ENCODE data around the gene UNC80.

The UNC80 gene

GRCh38 chr2:209771474-209772289, at the start of gene UNC80:
UNC80 (plus strand) TSS chr2:209771832; CDS start chr2:209772073, 241 bp downstream.
- Mint-ChIP-seq H3K36me3 (ENCODE audit: insufficient read depth) (peaks cover 2% of the 10 kb centered on the region), H3K27me3 (peaks cover 68% of the 10 kb centered on the region), H3K9me3 (no peaks in the 10 kb centered on the region), H3K27ac (ENCODE audit: low read depth) (no peak within 1 kb of the TSS), H3K4me3 (no peak within 1 kb of the TSS), H3K4me1 (no peaks in the 10 kb centered on the region)
- no peak for ATAC-seq (replicated peaks; ENCODE audit: extremely low read depth, poor library complexity, severe bottlenecking)
- no peak for DNase-seq (ENCODE audit: low spot score in 2 of 2)

- no peak for ATAC-seq (replicated peaks; ENCODE audit: extremely low read depth, poor library complexity, severe bottlenecking)
These were observed 45.3 kb upstream of the UNC80 start for GRCh38 chr2:209726311-209726710.

DNA sequence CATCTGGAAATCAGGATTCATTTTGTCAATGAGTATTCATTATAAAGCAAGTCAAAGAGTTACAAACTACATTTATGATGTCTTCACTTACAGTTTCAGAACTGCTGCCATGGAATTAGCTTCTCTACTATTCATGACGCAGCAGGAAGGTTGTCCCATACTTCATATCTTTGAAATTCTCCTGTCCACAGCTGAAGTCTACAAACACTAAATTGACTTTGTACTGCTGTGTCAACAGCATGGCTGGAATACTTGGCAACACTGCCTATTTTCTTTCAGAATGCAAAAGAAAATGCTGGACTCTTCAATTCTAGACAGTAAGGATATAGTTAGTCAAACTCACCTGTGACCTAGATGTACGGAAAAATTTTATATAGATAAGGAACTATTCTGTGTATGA, 44.6 kb upstream of the UNC80 start:
- no peaks in the 10 kb centered on the region for H3K4me1 Mint-ChIP-seq
- no peaks in the 10 kb centered on the region for H3K36me3 Mint-ChIP-seq (ENCODE audit: insufficient read depth)
- H3K27me3 Mint-ChIP-seq, result no peaks in the 10 kb centered on the region
- DNase-seq (ENCODE audit: low spot score in 2 of 2), result no peak
- H3K27ac Mint-ChIP-seq (ENCODE audit: low read depth), result no peak overlapping the region
- H3K4me3 Mint-ChIP-seq, result no peak overlapping the region
- no peak for ATAC-seq (replicated peaks; ENCODE audit: extremely low read depth, poor library complexity, severe bottlenecking)
- H3K9me3 Mint-ChIP-seq, result peaks cover 10% of the 10 kb centered on the region

More at GRCh38 chr2:209726311-209726710, 45.3 kb upstream of the UNC80 start:
- DNase-seq (ENCODE audit: low spot score in 2 of 2), result no peak
- Mint-ChIP-seq H3K27ac (ENCODE audit: low read depth) (no peak overlapping the region), H3K4me1 (no peaks in the 10 kb centered on the region), H3K36me3 (ENCODE audit: insufficient read depth) (no peaks in the 10 kb centered on the region), H3K27me3 (no peaks in the 10 kb centered on the region), H3K4me3 (no peak overlapping the region), H3K9me3 (peaks cover 10% of the 10 kb centered on the region)

- Mint-ChIP-seq H3K4me1 (no peaks in the 10 kb centered on the region), H3K27me3 (no peaks in the 10 kb centered on the region), H3K9me3 (no peaks in the 10 kb centered on the region), H3K36me3 (ENCODE audit: insufficient read depth) (no peaks in the 10 kb centered on the region), H3K4me3 (no peak overlapping the region), H3K27ac (ENCODE audit: low read depth) (no peak overlapping the region)
- DNase-seq (ENCODE audit: low spot score in 2 of 2) (no peak), ATAC-seq (replicated peaks; ENCODE audit: extremely low read depth, poor library complexity, severe bottlenecking) (no peak)
These were observed 36.8 kb upstream of the UNC80 start for GRCh38 chr2:209734805-209735204.

DNA sequence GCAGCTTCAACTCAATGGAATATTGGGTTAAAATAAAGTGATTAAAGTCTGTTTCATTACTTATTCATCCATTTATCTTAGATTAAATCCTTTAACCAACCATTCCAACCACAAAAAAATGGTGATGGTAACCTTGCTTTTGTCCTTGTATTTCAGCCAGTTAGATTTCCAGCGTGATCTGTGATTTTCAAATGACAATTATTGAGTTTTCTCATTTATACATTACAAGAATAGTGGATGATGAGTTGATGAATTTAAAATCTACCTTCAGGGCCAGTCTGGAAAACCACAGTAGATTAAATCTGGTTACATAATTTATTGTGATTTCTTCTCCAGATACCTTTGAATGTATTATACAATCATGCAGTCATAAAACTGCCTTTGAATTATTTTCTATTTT, 29.7 kb upstream of the UNC80 start:
- Mint-ChIP-seq H3K36me3 (ENCODE audit: insufficient read depth) (no peaks in the 10 kb centered on the region), H3K27me3 (no peaks in the 10 kb centered on the region), H3K27ac (ENCODE audit: low read depth) (no peak overlapping the region), H3K4me3 (no peak overlapping the region), H3K9me3 (peaks cover 6% of the 10 kb centered on the region), H3K4me1 (no peaks in the 10 kb centered on the region)
- ATAC-seq (replicated peaks; ENCODE audit: extremely low read depth, poor library complexity, severe bottlenecking), result no peak
- no peak for DNase-seq (ENCODE audit: low spot score in 2 of 2)

DNA sequence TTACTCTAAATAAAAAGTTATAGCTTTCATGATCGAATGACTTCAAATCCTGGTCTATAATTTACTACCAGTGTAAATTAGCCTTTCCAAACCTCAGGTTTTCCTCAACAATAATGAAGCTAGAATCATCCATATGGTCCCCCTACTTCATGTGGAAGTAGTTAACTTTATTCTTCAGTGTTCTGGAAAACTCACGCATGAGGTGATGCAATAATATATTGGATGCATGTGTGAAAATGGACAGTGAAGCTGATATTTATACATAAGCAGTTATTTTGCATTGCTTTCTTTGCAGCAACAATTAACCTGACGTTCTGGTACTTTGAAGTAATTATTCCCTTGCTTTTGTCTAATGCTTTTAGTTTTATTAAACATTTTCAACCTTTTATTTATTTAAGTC, 18.6 kb upstream of the UNC80 start:
- Mint-ChIP-seq H3K4me1 (no peaks in the 10 kb centered on the region), H3K27me3 (peaks cover 44% of the 10 kb centered on the region), H3K36me3 (ENCODE audit: insufficient read depth) (no peaks in the 10 kb centered on the region), H3K9me3 (peaks cover 5% of the 10 kb centered on the region), H3K4me3 (no peak overlapping the region), H3K27ac (ENCODE audit: low read depth) (no peak overlapping the region)
- ATAC-seq (replicated peaks; ENCODE audit: extremely low read depth, poor library complexity, severe bottlenecking), result no peak
- DNase-seq (ENCODE audit: low spot score in 2 of 2), result no peak

DNA sequence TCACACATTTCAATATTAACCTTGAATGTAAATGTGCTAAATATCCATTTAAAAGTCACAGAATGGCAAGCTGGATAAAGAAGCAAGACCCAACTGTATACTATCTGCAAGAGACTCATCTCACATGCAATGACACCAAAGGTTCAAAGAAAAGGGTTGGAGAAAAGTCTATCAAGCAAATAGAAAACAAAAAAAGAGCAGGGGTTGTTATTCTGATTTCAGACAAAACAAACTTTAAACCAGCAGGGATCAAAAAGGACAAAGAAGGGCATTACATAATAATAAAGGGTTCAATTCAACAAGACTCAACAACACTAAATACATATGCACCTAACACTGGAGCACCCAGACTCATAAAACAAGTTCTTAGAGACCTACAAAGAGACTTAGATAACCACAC, 14.5 kb upstream of the UNC80 start:
- no peak for ATAC-seq (replicated peaks; ENCODE audit: extremely low read depth, poor library complexity, severe bottlenecking)

DNA sequence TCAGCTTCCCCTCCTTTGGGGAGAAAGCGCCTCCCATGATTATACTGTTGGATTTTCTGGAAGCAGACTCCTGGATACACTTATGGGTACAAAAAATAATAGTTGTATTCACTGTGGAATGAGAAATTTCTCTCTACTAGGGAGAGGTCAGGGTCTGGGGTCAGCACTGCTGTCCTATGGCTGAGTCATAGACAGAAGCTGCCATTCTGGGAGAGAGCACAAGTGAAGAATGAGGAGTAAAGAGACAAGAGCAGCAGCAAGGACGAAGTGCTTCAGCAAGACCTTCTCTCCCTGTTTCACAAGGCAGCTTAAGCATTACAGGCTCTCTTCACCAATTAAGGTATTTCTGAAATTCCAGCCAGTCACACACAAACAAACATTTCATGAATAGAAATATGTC, 10.1 kb upstream of the UNC80 start:
- ATAC-seq (replicated peaks; ENCODE audit: extremely low read depth, poor library complexity, severe bottlenecking) (no peak), DNase-seq (ENCODE audit: low spot score in 2 of 2) (no peak)
- Mint-ChIP-seq H3K9me3 (peaks cover 8% of the 10 kb centered on the region), H3K36me3 (ENCODE audit: insufficient read depth) (no peaks in the 10 kb centered on the region), H3K27me3 (peaks cover 20% of the 10 kb centered on the region), H3K4me1 (no peaks in the 10 kb centered on the region), H3K4me3 (no peak overlapping the region), H3K27ac (ENCODE audit: low read depth) (no peak overlapping the region)

More for the DNA sequence above, 14.5 kb upstream of the UNC80 start:
- H3K27ac Mint-ChIP-seq (ENCODE audit: low read depth), result no peak overlapping the region
- H3K27me3 Mint-ChIP-seq, result peaks cover 50% of the 10 kb centered on the region
- DNase-seq (ENCODE audit: low spot score in 2 of 2), result no peak
- no peak overlapping the region for H3K4me3 Mint-ChIP-seq
- no peaks in the 10 kb centered on the region for H3K4me1 Mint-ChIP-seq
- no peaks in the 10 kb centered on the region for H3K36me3 Mint-ChIP-seq (ENCODE audit: insufficient read depth)
- H3K9me3 Mint-ChIP-seq, result peaks cover 8% of the 10 kb centered on the region

DNA sequence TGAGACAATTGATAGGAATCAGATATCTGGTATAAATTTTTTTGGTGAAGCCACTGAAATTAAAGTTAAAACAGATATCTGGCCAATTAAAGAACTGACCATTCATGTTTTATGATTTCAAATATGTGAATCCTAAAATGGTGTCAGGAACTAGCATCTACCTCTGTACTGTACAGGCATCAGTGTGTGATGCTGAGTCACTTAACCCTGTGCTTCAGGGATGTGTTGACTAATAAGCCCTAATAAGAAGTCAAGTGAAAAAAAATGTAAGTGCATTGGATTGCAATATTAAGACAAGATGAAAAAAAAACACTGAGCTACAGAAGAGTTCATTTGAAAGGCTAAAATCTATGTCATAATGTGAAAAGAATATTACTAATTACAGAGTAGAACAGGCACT, 9.1 kb upstream of the UNC80 start:
- H3K9me3 Mint-ChIP-seq, result peaks cover 7% of the 10 kb centered on the region
- peaks cover 13% of the 10 kb centered on the region for H3K27me3 Mint-ChIP-seq
- no peak overlapping the region for H3K27ac Mint-ChIP-seq (ENCODE audit: low read depth)
- DNase-seq (ENCODE audit: low spot score in 2 of 2), result no peak
- ATAC-seq (replicated peaks; ENCODE audit: extremely low read depth, poor library complexity, severe bottlenecking), result no peak
- H3K36me3 Mint-ChIP-seq (ENCODE audit: insufficient read depth), result no peaks in the 10 kb centered on the region
- H3K4me3 Mint-ChIP-seq, result no peak overlapping the region
- no peaks in the 10 kb centered on the region for H3K4me1 Mint-ChIP-seq

DNA sequence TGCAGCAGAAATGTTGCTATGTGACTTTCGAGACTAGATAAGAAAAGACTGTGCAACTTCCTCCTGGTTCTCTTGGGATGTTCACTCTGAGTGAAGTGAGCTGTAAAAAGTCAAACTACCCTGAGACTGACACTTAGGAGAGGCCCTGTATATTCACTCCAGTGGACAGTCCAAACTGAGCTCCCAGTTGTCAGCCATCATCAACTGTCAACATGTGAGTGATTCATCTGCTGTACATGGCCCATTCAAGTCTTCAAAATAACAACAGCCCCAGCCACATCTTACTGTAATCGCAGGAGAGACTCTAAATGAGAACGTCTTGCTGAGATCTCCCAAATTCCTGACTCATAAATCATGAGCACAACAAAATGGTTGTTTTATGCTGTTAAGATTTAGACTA, 8.5 kb upstream of the UNC80 start:
- Mint-ChIP-seq H3K36me3 (ENCODE audit: insufficient read depth) (no peaks in the 10 kb centered on the region), H3K27me3 (peaks cover 13% of the 10 kb centered on the region)
- ATAC-seq (replicated peaks; ENCODE audit: extremely low read depth, poor library complexity, severe bottlenecking), result no peak

GRCh38 chr2:209766613-209767012, 5.0 kb upstream of the UNC80 start:
- no peak for ATAC-seq (replicated peaks; ENCODE audit: extremely low read depth, poor library complexity, severe bottlenecking)
- H3K4me1 Mint-ChIP-seq, result no peaks in the 10 kb centered on the region
- H3K4me3 Mint-ChIP-seq, result no peak overlapping the region
- DNase-seq (ENCODE audit: low spot score in 2 of 2), result no peak
- H3K9me3 Mint-ChIP-seq, result no peaks in the 10 kb centered on the region
- peaks cover 2% of the 10 kb centered on the region for H3K36me3 Mint-ChIP-seq (ENCODE audit: insufficient read depth)
- no peak overlapping the region for H3K27ac Mint-ChIP-seq (ENCODE audit: low read depth)
- H3K27me3 Mint-ChIP-seq, result peaks cover 37% of the 10 kb centered on the region

More for the DNA sequence above, 8.5 kb upstream of the UNC80 start:
- H3K9me3 Mint-ChIP-seq, result peaks cover 2% of the 10 kb centered on the region
- no peak overlapping the region for H3K4me3 Mint-ChIP-seq
- DNase-seq (ENCODE audit: low spot score in 2 of 2), result no peak
- H3K27ac Mint-ChIP-seq (ENCODE audit: low read depth), result no peak overlapping the region
- H3K4me1 Mint-ChIP-seq, result no peaks in the 10 kb centered on the region

DNA sequence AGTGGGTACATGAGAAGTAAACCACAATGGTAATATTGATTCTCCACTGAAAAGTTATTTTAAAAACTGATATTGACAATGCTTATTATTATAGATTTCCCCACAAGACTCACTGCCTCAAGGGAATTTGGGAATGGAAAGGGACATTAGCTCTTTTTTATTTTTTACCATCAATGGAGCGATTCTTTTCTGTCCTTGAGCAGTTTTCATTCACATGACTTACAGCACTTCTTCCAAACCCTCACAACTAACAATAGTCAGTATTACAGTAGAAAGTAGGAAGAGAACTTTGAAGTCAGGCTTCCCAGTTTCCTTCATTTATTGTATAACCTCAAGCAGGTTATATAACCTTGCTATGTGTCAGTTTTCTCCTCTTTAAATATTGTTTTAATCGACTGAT, 4.3 kb upstream of the UNC80 start:
- Mint-ChIP-seq H3K9me3 (no peaks in the 10 kb centered on the region), H3K27ac (ENCODE audit: low read depth) (no peak overlapping the region), H3K27me3 (peaks cover 38% of the 10 kb centered on the region), H3K36me3 (ENCODE audit: insufficient read depth) (peaks cover 2% of the 10 kb centered on the region), H3K4me3 (no peak overlapping the region), H3K4me1 (no peaks in the 10 kb centered on the region)
- no peak for ATAC-seq (replicated peaks; ENCODE audit: extremely low read depth, poor library complexity, severe bottlenecking)
- DNase-seq (ENCODE audit: low spot score in 2 of 2), result no peak

DNA sequence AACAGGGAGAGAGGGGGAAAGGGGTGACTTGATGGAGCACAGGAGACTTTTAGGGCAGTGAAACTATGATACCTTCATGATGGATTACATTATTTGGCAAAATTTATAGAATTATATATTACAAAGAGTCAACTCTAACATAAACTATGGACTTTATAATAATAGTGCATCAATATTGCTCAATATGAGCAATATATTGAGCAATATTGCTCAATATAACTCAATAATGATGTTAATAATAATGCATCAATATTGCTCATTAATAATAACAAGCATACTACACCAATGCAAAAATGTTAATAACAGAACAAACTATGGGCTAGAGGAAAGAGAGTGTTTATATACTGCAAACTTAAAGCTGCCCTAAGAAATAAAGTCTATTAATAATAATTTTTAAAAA, 3.1 kb upstream of the UNC80 start:
- Mint-ChIP-seq H3K4me1 (no peaks in the 10 kb centered on the region), H3K9me3 (no peaks in the 10 kb centered on the region), H3K4me3 (no peak overlapping the region), H3K27me3 (peaks cover 47% of the 10 kb centered on the region), H3K36me3 (ENCODE audit: insufficient read depth) (peaks cover 2% of the 10 kb centered on the region), H3K27ac (ENCODE audit: low read depth) (no peak overlapping the region)
- ATAC-seq (replicated peaks; ENCODE audit: extremely low read depth, poor library complexity, severe bottlenecking) (no peak), DNase-seq (ENCODE audit: low spot score in 2 of 2) (no peak)
